Measurements from ENCODE around the gene TTC8. TPM values are rescaled to one million over a fixed set of nuclear protein-coding genes. Genes with fewer than 3 reads are reported as not detected.

TTC8 gene
- polyA plus RNA-seq, 3 donors: 2.3 to 3.7 (median 2.7) TPM

DNA sequence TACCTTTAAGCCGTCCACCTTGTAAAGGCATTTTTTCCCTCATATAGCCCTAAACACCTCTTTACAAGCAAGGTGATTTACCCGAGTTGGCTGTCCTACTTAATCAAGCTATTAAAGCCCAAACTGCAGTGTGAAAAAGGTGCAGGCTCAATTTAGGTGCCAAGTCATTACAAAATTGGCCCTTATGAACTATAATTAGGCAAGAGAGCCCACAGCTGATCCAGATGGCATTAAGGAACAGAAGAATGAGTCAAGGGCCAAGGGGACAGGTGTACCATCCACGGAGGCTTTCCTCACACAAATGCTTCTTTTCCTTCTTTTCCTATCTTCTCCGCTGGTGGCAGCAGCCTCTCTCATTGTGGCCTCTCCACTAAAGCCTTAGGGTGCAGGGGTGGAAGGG lies 90.5 kb downstream of the TTC8 start:
- Mint-ChIP-seq H3K4me1 (no peaks in the 10 kb centered on the region), H3K36me3 (no peaks in the 10 kb centered on the region), H3K27me3 (ENCODE audit: low read depth in 3 of 3) (peaks cover 0 to 7% (median 6%) of the 10 kb centered on the region in 3 donors), H3K9me3 (peaks cover 0 to 7% (median 2%) of the 10 kb centered on the region in 7 donors), H3K27ac (no peak overlapping the region), H3K4me3 (no peak overlapping the region)
- no peaks in the 10 kb centered on the region for H4K20me1 ChIP-seq (ENCODE audit: insufficient read depth, low read length)
- H3K27ac ChIP-seq (ENCODE audit: low read depth in 1 of 2, low read length in 2 of 2): no peak overlapping the region
- H3K4me2 ChIP-seq (replicated peaks; ENCODE audit: extremely low read depth, low read length, poor library complexity, severe bottlenecking): no peak overlapping the region
- no peaks in the 10 kb centered on the region for H3K36me3 ChIP-seq (replicated peaks in 1 of 2; ENCODE audit: control insufficient read depth in 1 of 2, insufficient read depth in 2 of 2, low read length in 2 of 2)
- H3K9me3 ChIP-seq (replicated peaks in 1 of 2; ENCODE audit: control insufficient read depth in 1 of 2, insufficient read depth in 1 of 2, low read length in 2 of 2): peaks cover 0 to 6% of the 10 kb centered on the region in 2 donors
- TF ChIP-seq CTCF (IDR thresholded peaks at IDR 0.05): no peak
- H2AFZ ChIP-seq (ENCODE audit: insufficient read depth, low read depth, low read length, poor library complexity, severe bottlenecking): no peak overlapping the region
- no peaks in the 10 kb centered on the region for H3K4me1 ChIP-seq (ENCODE audit: control insufficient read depth in 1 of 2, insufficient read depth in 2 of 2, low read length in 2 of 2)
- H3K4me3 ChIP-seq (replicated peaks in 1 of 3; ENCODE audit: low read depth in 2 of 3, low read length in 3 of 3): no peak overlapping the region
- intact Hi-C loops (cut with micrococcal nuclease): no loop called here
- H3K27me3 ChIP-seq (ENCODE audit: control insufficient read depth in 2 of 2, insufficient read depth in 2 of 2, low read length in 2 of 2): no peaks in the 10 kb centered on the region
- H3K9ac ChIP-seq (ENCODE audit: insufficient read depth, low read length, poor library complexity, severe bottlenecking): no peak overlapping the region
- H3K79me2 ChIP-seq (ENCODE audit: insufficient read depth, low read length): no peaks in the 10 kb centered on the region
- 90% methylated on average over 2 of the region's 4 CpGs for WGBS (ENCODE audit: insufficient coverage)
- no peak for DNase-seq

DNA sequence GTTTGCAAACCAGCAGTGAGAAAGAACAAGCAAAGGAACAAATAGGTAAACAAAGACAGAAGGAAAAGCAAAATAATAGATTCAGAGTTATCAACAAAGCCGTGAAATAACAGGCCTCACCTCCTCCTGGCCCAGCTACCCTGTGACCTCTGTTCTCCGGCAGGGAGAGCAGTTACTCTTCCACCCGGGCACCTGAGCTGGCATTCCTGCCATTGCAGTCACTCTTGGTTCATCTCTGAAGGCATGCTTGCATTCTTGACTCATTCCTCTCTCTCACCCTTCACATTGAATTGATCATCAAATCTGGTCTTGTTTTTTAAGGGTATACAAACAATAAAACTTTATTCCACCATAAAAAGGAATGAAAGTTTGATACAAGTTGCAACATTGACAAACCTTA lies 95.1 kb downstream of the TTC8 start:
- Mint-ChIP-seq H3K4me3 (no peak overlapping the region), H3K27me3 (ENCODE audit: low read depth in 3 of 3) (peaks cover 0 to 8% (median 1%) of the 10 kb centered on the region in 3 donors), H3K27ac (no peak overlapping the region), H3K36me3 (no peaks in the 10 kb centered on the region), H3K4me1 (no peaks in the 10 kb centered on the region), H3K9me3 (peaks cover 0 to 15% (median 3%) of the 10 kb centered on the region in 7 donors)
- no peak overlapping the region for H3K4me2 ChIP-seq (replicated peaks; ENCODE audit: extremely low read depth, low read length, poor library complexity, severe bottlenecking)
- DNase-seq: no peak
- no peaks in the 10 kb centered on the region for H3K36me3 ChIP-seq (replicated peaks in 1 of 2; ENCODE audit: control insufficient read depth in 1 of 2, insufficient read depth in 2 of 2, low read length in 2 of 2)
- no peak overlapping the region for H3K27ac ChIP-seq (ENCODE audit: low read depth in 1 of 2, low read length in 2 of 2)
- WGBS (ENCODE audit: insufficient coverage): 92% methylated on average over 3 of the region's 3 CpGs
- H3K9me3 ChIP-seq (replicated peaks in 1 of 2; ENCODE audit: control insufficient read depth in 1 of 2, insufficient read depth in 1 of 2, low read length in 2 of 2): no peaks in the 10 kb centered on the region
- no peak for TF ChIP-seq CTCF (IDR thresholded peaks at IDR 0.05)
- peaks cover 0 to 4% of the 10 kb centered on the region in 2 donors for H3K27me3 ChIP-seq (ENCODE audit: control insufficient read depth in 2 of 2, insufficient read depth in 2 of 2, low read length in 2 of 2)
- no peak overlapping the region for H3K9ac ChIP-seq (ENCODE audit: insufficient read depth, low read length, poor library complexity, severe bottlenecking)
- no peaks in the 10 kb centered on the region for H3K4me1 ChIP-seq (ENCODE audit: control insufficient read depth in 1 of 2, insufficient read depth in 2 of 2, low read length in 2 of 2)
- no peaks in the 10 kb centered on the region for H3K79me2 ChIP-seq (ENCODE audit: insufficient read depth, low read length)
- no peaks in the 10 kb centered on the region for H4K20me1 ChIP-seq (ENCODE audit: insufficient read depth, low read length)
- H2AFZ ChIP-seq (ENCODE audit: insufficient read depth, low read depth, low read length, poor library complexity, severe bottlenecking): no peak overlapping the region
- intact Hi-C loops (cut with micrococcal nuclease): no loop called here
- H3K4me3 ChIP-seq (replicated peaks in 1 of 3; ENCODE audit: low read depth in 2 of 3, low read length in 3 of 3): no peak overlapping the region

Small RNA genes lying within 50 kb of the gene (small RNA-seq; reads per million reads assigned to genes)
- gene RF00019 (ENCODE audit: insufficient read length, low read depth) (not detected), gene RNU4-92P (ENCODE audit: insufficient read length, low read depth) (not detected)

Other genes with a start within 250 kb of the TTC8 start
- gene EML5, start 31.7 kb upstream of the TTC8 start, polyA plus RNA-seq: not detected

Measured in CD14-positive monocyte (primary cell).